Neural cell (in vitro differentiated cells): ENCODE measurements around the gene RAD51B. TPM values are rescaled to one million over a fixed set of nuclear protein-coding genes. Genes with fewer than 3 reads are reported as not detected.
"Not testable (repeated sequence)": the region's sequence is repeated elsewhere in the genome, so short reads cannot be mapped to it uniquely, and the experiment has no call there.

Source experiments
- H2AFZ ChIP-seq: fragments of 200-600, 300-800 bp; sonication (generic), shearing (Covaris generic); 2 replicates; pipeline ENCODE4 v1.6.0; 2014; ENCODE audit warnings: low read depth, mild to moderate bottlenecking, antibody characterized with exemption, low read length, moderate library complexity
- H3F3A ChIP-seq: fragments of 200-600 bp; shearing (Covaris generic); 2 replicates; pipeline ENCODE4 v1.6.1; 2016; ENCODE audit warnings: mild to moderate bottlenecking, moderate library complexity, mixed read lengths, antibody characterized with exemption, low read length; ENCODE audit not compliant: insufficient read depth, poor library complexity, severe bottlenecking
- H3K27ac ChIP-seq: fragments of 200-600, 300-800 bp; sonication (generic), shearing (Covaris generic); 2 replicates; pipeline ENCODE4 v1.5.1; 2014; ENCODE audit warnings: mild to moderate bottlenecking, low read length, moderate library complexity
- H3K27me3 ChIP-seq: fragments of 300-800, 200-600 bp; sonication (generic), shearing (Covaris generic); 2 replicates; pipeline ENCODE4 v1.6.0; 2014; ENCODE audit warnings: mild to moderate bottlenecking, low read depth, low read length, moderate library complexity; ENCODE audit not compliant: insufficient read depth
- H3K36me3 ChIP-seq: fragments of 300-800, 200-600 bp; sonication (generic), shearing (Covaris generic); 2 replicates; pipeline ENCODE4 v1.5.1; 2014; ENCODE audit warnings: mild to moderate bottlenecking, antibody characterized with exemption, low read length, moderate library complexity; ENCODE audit not compliant: insufficient read depth
- H3K4me2 ChIP-seq: fragments of 300-800, 200-600 bp; sonication (generic), shearing (Covaris generic); 2 replicates; pipeline ENCODE4 v1.6.0; 2014; ENCODE audit warnings: mild to moderate bottlenecking, low read length
- H3K4me3 ChIP-seq: fragments of 300-800, 200-600 bp; sonication (generic), shearing (Covaris generic); 2 replicates; pipeline ENCODE4 v1.5.1; 2014; ENCODE audit warnings: mild to moderate bottlenecking, low read length, moderate library complexity
- H3K79me2 ChIP-seq: fragments of 200-600 bp; shearing (Covaris generic); replicated peaks from 2 replicates; pipeline ENCODE4 v1.6.0; 2014; ENCODE audit warnings: mild to moderate bottlenecking, low read length, moderate library complexity; ENCODE audit not compliant: insufficient read depth
- H3K9ac ChIP-seq: fragments of 300-800, 200-600 bp; sonication (generic), shearing (Covaris generic); 2 replicates; pipeline ENCODE4 v1.6.1; 2016; ENCODE audit warnings: mild to moderate bottlenecking, low read length, mixed read lengths
- H3K9me2 ChIP-seq: fragments of 200-600 bp; shearing (Covaris generic); 2 replicates; pipeline ENCODE4 v1.6.1; 2016; ENCODE audit warnings: mild to moderate bottlenecking, low read length, mixed read lengths; ENCODE audit not compliant: insufficient read depth
- H3K9me3 ChIP-seq: fragments of 200-600, 300-800 bp; sonication (generic), shearing (Covaris generic); 2 replicates; pipeline ENCODE4 v1.6.1; 2016; ENCODE audit warnings: mild to moderate bottlenecking, mixed run types, low read length, moderate library complexity, mixed read lengths
- H4K20me1 ChIP-seq: fragments of 200-600 bp; shearing (Covaris generic); 2 replicates; pipeline ENCODE4 v1.6.1; 2016; ENCODE audit warnings: mild to moderate bottlenecking, mixed run types; ENCODE audit not compliant: insufficient read depth
- CTCF ChIP-seq: fragments of 450-650 bp; IDR thresholded peaks from 2 replicates; pipeline ENCODE4 v1.5.1; 2014; ENCODE audit warnings: antibody characterized with exemption, mild to moderate bottlenecking, moderate library complexity; ENCODE audit not compliant: poor library complexity, severe bottlenecking
- EP300 ChIP-seq: fragments of 450-650 bp; conservative IDR thresholded peaks from 2 replicates; pipeline ENCODE4 v1.6.1; 2014; ENCODE audit warnings: antibody characterized with exemption, mild to moderate bottlenecking, moderate library complexity; ENCODE audit not compliant: poor library complexity, severe bottlenecking
- EZH2 ChIP-seq: fragments of 200-600, 300-800 bp; shearing (Covaris generic), sonication (generic); IDR thresholded peaks from 2 replicates; pipeline ENCODE4 v1.6.1; 2014; ENCODE audit warnings: antibody characterized with exemption, low read length, borderline replicate concordance, mild to moderate bottlenecking; ENCODE audit not compliant: insufficient read depth, poor library complexity, severe bottlenecking
- MXI1 ChIP-seq: fragments of 450-650 bp; conservative IDR thresholded peaks from 2 replicates; pipeline ENCODE4 v1.6.1; 2014; ENCODE audit warnings: antibody characterized with exemption, mild to moderate bottlenecking; ENCODE audit not compliant: poor library complexity, severe bottlenecking
- POLR2AphosphoS5 ChIP-seq: IDR thresholded peaks from 2 replicates; pipeline ENCODE4 v1.6.1; 2012
- RAD21 ChIP-seq: fragments of 450-650 bp; conservative IDR thresholded peaks from 2 replicates; pipeline ENCODE4 v1.6.1; 2014; ENCODE audit warnings: antibody characterized with exemption, mild to moderate bottlenecking, moderate library complexity
- SMC3 ChIP-seq: fragments of 450-650 bp; conservative IDR thresholded peaks from 2 replicates; pipeline ENCODE4 v1.6.1; 2014; ENCODE audit warnings: antibody characterized with exemption, mild to moderate bottlenecking, moderate library complexity; ENCODE audit not compliant: poor library complexity
- TAF1 ChIP-seq: IDR thresholded peaks from 2 replicates; pipeline ENCODE4 v1.6.1; 2012; ENCODE audit warnings: low read depth
- polyA plus RNA-seq: library from polyadenylated mRNA; depleted of rRNA; stranded (reverse); fragments of >200 nt; gene quantifications from 2 replicates; pipeline ENCODE4 v1.2.3, GENCODE V29; 2014

The RAD51B gene
- polyA plus RNA-seq, 1 donor from 2014 or later = 3.1 TPM

- TF ChIP-seq MXI1 = no peak
- TF ChIP-seq TAF1 = no peak
- no peak for TF ChIP-seq CTCF
- TF ChIP-seq POLR2AphosphoS5 = no peak
- no peak for TF ChIP-seq RAD21
- no peak for TF ChIP-seq SMC3
- TF ChIP-seq EP300 = no peak
- no peak for TF ChIP-seq EZH2
- Histone ChIP-seq H3K27ac (no peak overlapping the region), H3K27me3 (no peaks in the 10 kb centered on the region), H3F3A (no peaks in the 10 kb centered on the region), H4K20me1 (no peaks in the 10 kb centered on the region), H3K9me2 (no peaks in the 10 kb centered on the region), H3K79me2 (no peaks in the 10 kb centered on the region), H2AFZ (no peak overlapping the region), H3K36me3 (no peaks in the 10 kb centered on the region), H3K4me2 (no peak overlapping the region), H3K4me3 (no peak overlapping the region), H3K9me3 (no peaks in the 10 kb centered on the region), H3K9ac (no peak overlapping the region)
Measured at GRCh38 chr14:68286667-68287066, 467.1 kb downstream of the RAD51B start.

- H3K36me3 ChIP-seq, H4K20me1 ChIP-seq, H3F3A ChIP-seq, H3K79me2 ChIP-seq, H3K9me3 ChIP-seq, H3K9me2 ChIP-seq, H3K27ac ChIP-seq, H3K9ac ChIP-seq, H3K4me2 ChIP-seq, H3K27me3 ChIP-seq, H2AFZ ChIP-seq, H3K4me3 ChIP-seq: not testable (repeated sequence)
Measured at GRCh38 chr14:68289452-68289851, 469.9 kb downstream of the RAD51B start.

GRCh38 chr14:68291820-68292219, 472.2 kb downstream of the RAD51B start:
- no peaks in the 10 kb centered on the region for H3F3A ChIP-seq
- no peak overlapping the region for H2AFZ ChIP-seq
- no peaks in the 10 kb centered on the region for H3K27me3 ChIP-seq
- H3K9me2 ChIP-seq = no peaks in the 10 kb centered on the region
- H3K4me3 ChIP-seq = no peak overlapping the region
- H4K20me1 ChIP-seq = no peaks in the 10 kb centered on the region
- no peaks in the 10 kb centered on the region for H3K79me2 ChIP-seq
- no peak for TF ChIP-seq RAD21
- H3K4me2 ChIP-seq = no peak overlapping the region
- H3K27ac ChIP-seq = no peak overlapping the region
- H3K9me3 ChIP-seq = no peaks in the 10 kb centered on the region
- H3K36me3 ChIP-seq = no peaks in the 10 kb centered on the region
- no peak overlapping the region for H3K9ac ChIP-seq
